Panc1 (cell line): ENCODE data around the gene DUSP1.

Experiments
- CTCF ChIP-seq: fragments of 450-650 bp; IDR thresholded peaks from 2 replicates; pipeline ENCODE4 v1.5.1; 2017; ENCODE audit warnings: mild to moderate bottlenecking
- POLR2AphosphoS5 ChIP-seq: IDR thresholded peaks from 2 replicates; pipeline ENCODE4 v1.6.1; 2012; ENCODE audit warnings: mild to moderate bottlenecking, low read depth, low read length, moderate library complexity

- TF ChIP-seq CTCF = no peak
- TF ChIP-seq POLR2AphosphoS5 = no peak
These were observed 8.5 kb downstream of the DUSP1 start for GRCh38 chr5:172762214-172763119.
